KG1 (cell line): Measurements from ENCODE around the gene ADAMTS9.
"Not testable (repeated sequence)": the region's sequence is repeated elsewhere in the genome, so short reads cannot be mapped to it uniquely, and the experiment has no call there.

ENCODE experiments used
- DNase-seq: peaks from one replicate; lab custom pipeline; 2025; lab: John Stamatoyannopoulos, UW

ADAMTS9 gene

DNA sequence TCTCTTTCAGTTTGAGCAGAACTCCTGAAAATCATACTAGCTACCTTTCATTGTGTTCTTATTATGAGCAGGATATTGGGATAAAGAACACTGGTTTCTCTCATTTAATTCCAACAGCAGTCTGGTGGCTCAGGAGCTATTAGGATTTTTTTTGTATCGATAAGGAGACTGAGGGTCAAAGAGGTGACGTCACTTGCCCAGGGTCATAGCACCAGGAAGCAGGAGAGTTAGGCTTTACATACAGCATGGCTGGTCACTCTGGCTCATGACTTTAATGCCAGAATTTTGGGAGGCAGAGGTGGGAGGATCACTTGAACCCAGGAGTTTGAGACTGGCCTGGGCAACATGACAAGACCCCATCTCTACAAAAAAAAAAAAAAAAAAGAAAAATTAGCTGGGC is 113.6 kb downstream of the ADAMTS9 start:
- no peak for DNase-seq

DNA sequence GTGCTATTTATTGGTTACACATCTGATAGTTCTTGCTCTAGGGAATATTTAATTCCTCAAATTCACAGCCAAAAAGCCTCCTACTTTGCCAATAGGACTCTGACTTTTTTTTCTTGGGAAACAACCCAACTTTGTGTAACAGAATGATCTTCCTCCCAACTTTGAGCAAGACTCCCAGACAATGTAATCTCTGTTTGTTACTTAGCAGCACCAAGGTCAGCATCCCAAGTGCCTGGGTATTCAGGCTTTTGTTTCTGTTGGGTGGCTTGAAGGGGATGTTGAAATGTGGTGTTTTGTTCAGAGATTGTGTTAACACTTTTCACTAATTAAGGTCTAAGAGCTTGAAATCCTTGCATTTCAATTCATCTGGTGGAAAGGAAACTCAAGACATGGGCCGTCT is 115.8 kb downstream of the ADAMTS9 start:
- no peak for DNase-seq

DNA sequence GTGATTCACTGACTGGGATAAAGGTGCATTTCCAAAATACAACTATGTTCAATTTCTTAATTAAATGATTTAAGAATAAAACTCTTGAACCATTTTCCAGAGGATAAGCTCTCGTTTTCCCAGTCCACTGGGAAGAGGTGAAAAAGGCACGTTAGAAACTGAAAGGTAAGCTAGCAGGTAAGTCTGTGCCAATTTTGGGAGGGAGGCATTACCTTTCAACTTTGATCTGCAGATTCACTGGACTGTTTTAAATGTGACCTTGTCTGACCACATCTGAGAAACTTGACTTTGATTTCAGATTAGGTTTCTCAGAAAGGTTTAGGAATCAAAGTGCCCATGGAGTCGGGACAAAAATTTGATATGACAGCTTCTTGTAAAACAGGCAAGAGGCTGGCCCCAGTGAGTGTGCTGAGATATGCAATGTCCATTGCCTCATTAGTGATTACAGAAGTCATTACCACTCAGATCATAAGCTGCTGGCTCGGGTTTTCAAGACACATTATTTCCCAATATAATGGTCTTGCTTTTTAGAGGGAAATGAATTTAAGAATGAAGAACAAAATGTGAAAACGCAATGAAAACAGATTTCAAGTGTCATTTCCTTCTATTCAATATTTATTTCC is 118.8 kb downstream of the ADAMTS9 start:
- no peak for DNase-seq

DNA sequence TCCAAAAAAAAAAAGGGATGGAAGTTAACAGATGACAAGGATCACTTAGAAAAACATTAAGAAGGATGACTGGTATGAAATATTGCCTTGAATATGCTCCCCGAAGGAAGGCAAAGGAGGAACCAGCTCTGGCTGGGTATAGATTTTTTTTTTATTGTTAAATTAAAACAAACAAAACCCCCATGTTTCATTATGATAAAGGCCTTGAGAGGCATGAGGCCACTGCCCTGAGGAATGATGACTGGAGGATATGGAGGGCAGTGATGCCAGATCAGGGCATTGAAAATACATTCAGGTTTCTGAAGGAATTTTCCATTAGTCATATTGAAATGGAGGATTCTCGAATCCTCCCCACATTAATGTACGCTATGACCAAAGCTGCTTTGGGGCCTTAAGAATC is 120.9 kb downstream of the ADAMTS9 start:
- no peak for DNase-seq

DNA sequence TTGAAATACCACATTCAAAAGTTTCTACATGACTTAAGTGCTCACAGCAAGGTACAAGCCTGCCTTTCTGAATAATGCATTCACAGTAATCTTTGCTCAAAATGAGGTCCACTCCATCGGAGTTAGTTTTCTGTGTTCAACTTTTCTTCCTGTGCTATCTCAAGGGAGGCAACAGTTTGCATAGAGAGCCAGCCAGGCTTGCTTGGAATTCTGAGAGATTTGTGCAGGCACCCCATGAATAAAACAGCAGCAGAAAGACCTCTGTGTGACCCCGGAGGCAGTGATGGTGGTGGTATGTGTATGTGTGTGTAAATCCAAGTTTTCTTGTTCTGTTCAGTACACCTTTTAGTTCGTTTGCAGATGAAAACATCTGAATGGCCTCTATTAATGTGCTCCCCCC is 124.0 kb downstream of the ADAMTS9 start:
- DNase-seq, result no peak

DNA sequence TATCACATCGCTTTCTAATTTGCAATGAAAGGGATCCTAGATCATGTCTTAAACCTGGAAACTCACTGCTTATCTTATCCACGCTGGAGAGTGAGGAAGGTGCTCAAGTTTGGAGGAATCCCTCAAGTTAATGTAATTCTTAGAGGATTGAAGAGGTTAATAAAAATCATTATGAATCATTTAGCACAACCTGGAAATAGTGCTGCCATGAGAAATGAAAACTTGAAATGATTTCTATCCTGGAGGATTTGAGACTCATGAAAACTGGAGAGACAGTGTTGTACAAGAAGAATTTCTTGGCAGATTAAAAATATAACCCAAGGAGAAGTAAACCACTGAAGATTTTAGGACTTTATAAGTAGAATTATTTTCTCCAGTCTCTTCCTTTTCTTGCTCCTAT is 125.9 kb downstream of the ADAMTS9 start:
- no peak for DNase-seq

DNA sequence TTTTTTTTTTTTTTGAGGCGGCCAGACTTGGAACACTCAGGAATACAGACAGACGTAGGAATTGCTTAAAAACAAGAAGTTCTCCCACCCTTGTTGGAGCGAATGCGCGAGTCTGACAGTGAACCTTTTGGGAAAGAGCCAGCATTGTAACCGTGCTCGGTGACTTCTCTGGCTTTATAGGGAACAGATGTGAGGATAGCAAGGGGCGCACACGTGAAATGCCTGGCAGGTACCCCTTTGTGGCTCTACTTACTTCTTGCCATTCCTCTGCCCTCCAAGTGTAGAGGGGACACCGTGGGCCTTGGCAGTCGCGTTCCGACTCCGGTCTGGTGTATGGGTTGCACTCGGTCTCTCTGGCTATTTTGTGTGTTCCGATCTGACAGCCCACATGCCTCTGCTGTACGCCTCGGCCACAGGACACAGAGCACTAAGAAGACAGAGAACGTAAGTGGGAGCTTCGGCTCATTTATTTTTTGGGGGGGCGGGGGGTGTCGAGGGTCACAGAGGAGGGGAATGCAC is 126.4 kb downstream of the ADAMTS9 start:
- DNase-seq, result no peak

DNA sequence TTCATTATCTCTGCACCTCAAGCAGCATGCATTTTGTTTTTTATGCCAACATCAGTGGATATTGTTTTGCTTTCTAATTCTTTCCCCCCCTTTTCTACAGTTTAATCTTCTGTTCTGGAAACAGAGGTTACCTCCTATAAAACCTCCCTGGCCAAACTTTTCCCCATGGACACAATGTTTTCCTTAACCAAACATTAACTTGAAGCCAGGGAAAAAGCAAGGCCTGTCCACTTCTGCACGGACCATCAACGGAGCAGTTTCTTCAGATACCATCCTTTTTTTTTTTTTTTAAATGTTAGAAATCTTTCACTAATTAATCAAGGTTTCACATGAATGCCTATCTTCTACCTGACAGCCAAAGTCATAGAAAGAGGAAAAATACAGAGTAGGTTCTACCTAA is 127.0 kb downstream of the ADAMTS9 start:
- DNase-seq, result no peak

DNA sequence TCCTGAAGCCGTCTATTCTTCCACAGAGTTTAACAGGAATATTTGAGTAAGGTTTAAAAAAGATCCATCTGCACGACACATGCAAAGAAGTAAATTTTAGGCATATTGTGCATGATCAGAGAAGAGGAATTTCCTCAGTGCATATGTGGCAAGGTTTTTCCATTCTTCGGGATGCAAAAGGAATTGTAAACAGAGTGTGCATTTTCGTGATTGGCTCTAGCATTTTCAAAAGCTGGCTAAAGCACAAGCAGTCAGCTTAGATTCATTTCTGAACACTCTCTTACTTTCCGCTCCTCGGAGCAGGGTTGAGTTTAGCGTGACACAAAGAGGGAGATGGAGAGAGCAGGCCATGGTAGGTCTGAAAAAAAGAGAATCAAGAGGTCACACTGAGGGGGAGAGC is 128.2 kb downstream of the ADAMTS9 start:
- DNase-seq, result no peak

DNA sequence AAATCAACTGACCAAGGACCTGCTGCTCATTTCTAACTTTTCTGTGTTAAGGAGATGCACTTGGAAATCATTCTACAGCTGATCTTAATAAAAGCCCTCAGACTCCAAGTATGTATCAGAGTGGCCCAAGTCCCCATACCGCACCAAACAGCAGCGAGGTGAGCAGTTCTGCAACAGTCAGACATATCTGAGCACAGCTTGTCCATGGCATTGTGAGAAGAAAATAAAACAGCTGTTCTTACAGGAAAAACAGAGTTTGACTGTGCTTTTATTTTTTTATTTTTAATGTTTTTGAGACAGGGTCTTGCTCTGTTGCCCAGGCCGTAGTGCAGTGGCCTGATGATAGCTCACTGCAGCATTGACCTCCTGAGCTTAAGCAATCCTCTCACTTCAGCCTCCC is 131.8 kb downstream of the ADAMTS9 start:
- no peak for DNase-seq

DNA sequence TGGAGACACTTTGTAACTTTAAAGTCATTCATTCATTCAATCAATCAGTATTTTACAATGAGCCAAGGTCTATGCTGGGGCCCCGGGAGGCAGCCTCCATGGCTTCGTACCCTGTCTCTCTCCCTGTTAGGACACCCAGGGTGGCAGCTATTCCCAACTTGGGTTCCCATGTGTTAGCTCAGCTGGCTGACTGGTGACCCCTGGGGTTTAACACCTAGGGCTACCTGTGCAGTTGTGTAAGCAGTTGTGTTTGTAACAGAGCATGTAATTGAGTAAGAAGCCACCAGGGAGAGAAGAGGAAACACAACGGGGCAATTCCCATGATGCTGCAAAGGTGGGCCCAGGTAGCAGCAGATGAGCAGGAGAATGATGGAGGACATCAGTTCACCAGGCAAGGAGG is 132.4 kb downstream of the ADAMTS9 start:
- no peak for DNase-seq

DNA sequence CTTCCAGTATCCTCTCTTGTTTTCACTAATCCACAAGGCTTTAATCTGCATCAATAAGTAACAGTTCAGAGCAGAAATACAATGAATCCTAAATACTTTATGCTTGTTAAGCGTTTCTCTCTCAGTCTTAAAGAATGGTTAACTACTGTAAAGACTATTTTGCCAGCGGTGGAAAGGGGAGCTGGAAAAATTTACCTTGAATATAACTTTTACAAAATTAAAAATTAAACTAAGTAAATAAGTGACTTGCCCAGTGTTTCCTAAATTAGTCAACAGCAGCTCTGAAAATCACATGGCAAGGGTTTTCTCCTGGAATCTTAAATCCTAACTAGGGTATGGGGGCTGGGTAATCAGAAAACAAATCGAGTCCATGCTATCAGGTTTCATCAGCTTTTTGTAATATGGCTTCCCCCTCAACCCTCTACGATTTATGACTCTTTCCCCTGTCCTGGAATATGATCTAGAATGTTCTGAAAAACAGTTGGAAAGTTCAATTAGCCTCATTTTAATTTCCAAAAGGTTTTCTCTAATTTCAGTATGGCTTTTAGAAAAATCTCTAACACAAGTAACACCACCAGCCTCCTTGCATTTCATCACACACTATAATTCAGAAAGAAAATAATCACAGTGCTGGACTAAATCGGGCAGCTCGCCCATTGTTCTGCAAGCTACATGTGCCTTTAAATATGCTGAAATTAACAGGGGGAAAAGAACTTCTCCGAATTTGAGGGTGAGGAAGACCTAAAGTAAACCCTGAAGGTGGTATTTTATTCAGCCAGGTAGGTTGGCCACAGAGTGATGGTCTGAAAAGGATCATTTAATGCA is 133.5 kb downstream of the ADAMTS9 start:
- no peak for DNase-seq

DNA sequence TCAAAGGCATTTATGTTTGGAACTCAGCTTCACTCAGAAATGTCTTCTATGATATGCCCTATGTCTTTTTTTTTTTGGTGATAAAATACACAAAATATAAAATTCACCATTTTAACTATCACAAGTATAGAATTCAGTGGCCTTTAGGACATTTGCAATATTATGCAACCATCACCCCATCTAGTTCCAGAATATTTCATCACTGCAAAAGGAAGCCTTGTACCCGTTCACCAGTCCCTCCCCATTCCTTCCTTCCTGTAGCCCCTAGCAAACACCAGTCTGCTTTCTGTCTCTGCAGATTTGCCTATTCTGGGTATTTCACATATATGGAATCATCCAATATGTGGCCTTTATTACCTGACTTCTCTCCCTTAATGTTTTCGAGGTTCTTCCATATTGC is 134.8 kb downstream of the ADAMTS9 start:
- DNase-seq, result no peak

DNA sequence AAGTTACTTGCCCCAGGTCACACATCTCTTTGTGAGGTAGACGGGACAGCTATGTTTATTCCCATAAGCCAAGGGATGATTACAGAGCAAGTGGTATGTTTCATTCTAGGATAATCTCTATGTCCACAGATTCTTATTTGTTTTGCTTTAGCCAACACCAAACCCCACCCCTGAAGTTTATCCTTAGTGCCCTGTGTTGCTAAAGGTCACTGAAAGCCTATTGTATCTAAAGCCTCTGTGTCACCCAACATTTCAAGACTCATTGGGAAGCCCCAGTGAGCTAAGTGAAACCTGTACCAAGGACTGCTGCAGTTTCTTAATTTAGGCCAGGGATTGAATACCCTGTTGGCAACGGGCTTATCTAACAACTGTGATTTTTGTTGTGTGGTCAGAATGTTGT is 135.6 kb downstream of the ADAMTS9 start:
- DNase-seq, result no peak

DNA sequence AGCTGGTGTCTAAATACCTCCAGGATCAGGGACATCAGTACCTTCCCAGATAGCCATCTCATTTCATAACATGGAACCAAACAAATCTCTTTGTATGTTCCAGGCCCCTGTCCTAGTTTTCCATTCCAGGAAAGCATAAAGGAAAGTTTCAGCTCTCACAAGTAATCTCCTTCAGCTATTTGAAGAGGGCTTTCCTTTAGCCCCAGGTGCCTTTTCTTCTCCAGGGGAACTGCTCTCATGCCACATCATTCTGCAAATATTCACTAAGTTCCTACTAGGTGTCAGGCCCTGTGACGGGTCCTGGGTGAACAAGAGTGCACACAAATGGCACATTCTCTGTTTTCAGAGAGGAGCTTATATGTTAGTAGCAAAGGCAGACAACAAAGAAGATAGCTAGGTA is 136.1 kb downstream of the ADAMTS9 start:
- DNase-seq, result no peak

DNA sequence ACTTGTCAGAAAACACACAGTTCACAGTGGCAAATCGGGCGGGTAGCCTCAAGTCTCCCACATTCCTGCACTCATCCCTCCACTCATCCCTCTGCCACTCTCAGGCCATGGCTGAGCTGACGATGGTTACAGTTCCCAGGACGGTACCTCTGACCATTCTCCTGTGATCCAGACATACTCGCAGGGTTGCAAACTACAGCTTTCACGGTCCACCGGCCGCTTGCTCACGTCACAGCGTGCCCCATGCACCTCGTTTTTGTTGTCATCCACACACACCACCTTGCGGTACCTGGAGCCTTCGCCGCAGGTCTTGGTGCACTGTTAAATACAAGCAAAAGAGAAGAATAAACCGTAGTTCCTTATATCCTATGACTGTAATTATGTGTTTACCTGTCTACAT is 137.1 kb downstream of the ADAMTS9 start:
- DNase-seq, result no peak

DNA sequence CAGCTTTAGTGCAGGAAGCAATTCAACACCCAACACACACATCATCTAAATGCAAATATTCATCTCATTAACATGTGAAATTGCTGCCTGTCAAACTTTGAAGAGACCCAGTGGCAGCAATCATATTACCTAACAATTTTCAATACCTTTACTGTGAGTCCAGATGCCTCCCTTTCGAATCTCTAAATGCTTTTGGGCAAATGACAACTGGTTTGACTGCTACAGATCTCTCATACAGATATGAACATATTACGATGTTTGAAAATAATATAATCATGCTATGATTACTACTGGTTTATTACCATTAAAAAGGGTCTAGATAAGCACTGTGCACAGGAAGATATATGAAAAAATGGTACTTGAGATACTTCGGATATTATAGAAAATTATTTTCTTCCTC is 137.9 kb downstream of the ADAMTS9 start:
- DNase-seq, result no peak

DNA sequence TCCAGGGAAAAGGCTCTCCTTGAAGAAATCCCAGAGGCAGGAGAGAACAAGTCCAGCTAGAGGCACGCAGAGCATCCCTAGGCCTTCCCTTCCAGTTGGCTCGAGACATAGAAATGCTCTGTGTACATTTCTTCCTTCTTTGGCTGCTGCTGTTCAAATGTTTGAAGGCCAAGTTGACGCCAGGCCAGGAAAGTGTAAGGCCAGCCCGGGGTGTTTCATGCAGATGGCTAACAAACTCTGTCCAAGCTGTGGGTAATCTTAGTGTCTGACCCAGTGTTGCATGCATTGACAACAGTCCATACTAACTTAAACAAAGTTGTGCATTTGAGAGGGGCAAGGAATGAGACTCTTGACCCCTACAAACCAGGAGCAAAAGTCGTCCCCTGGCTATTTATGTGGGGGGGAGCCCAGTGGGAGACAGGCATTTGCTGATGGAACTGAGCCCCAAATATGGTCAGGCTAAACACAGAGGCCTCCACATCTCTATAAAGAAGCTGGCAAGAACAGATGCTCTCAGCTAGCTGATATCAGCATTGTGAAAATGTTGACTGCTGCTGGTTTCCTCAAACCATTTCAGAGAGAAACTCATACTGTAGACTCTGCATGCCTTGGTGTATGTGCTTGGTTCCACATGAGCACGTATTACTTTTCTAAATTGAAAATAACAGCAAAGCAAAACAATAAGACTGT is 139.5 kb downstream of the ADAMTS9 start:
- DNase-seq, result no peak

DNA sequence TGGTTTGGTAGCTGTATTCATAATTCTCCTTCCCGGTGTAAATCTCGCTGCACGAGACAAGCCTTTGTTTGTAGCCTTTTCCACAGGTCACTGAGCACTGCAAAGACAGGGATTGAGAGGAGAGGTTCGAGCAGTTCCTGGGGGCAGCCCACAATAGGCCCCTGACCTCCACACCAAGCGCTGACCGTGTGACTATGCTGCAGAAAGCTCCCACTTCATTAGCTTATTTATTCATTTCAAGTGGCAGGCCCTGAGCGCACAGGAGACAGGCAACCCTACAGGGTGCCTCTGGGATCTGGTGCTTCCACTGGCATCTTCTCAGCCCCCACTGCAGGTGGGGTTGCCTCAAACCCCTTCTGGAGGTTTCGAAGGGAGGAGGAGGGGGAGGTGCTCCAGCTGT is 140.9 kb downstream of the ADAMTS9 start:
- no peak for DNase-seq

DNA sequence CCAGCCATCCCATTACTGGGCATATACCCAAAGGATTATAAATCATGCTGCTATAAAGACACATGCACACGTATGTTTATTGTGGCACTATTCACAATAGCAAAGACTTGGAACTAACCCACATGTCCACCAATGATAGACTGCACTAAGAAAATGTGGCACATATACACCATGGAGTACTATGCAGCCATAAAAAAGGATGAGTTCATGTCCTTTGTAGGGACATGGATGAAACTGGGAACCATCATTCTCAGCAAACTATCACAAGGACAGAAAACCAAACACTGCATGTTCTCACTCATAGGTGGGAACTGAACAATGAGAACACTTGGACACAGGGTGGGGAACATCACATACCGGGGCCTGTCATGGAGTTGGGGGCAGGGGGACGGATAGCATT is 142.6 kb downstream of the ADAMTS9 start:
- DNase-seq, result not testable (repeated sequence)

DNA sequence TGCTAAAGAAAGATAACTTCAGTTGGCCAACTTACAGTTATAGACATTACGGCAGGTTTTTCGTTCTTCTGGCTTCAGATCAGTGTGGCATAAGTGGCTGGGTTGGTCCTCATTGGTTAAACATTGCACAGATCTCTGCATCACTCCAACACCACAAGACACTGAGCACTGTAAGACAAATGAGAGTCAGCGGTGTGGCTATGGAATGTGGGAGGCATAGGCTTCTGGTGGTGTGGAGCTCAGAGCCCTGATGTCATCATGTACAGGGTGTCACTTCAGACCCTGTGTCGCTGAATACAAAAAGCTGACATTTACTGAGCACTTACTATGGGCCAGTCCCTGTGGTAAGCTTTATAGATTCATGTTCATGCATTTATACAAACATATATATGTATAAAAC is 146.0 kb downstream of the ADAMTS9 start:
- DNase-seq, result no peak

DNA sequence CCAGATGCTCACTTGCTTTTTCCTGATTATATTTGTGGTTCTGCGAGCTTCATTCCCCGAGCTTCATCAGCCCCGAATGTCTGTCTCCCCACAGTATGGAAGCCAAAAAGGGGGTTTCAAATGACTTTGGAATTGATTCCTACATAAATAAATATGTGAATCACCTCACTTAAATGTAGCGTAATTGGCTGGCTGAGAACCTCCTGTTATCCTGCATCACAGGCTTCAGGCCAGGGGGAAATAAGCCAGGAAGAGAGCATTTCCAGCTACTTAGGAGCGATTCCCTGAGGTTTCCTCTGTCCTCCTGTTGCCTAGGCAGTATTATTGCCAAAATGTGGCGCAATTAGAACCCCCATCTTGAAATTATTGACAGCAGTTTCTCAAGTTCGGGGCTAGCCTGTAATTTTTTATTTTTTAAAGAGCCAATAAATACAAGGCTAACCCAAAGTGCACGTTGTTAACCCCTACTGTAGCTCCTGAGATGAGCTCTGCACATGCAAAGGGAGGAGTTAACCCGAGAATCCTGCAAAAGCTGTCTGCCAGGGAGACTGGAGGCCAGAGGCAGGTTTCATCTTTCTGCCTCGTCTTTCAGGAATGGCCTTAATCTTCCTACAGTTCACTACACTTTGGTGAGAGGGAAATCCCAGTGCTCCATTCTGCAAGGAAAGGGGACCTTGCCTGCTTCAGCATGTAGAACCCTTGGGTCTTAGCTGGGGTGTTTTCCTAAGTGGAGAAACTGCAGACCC is 148.2 kb downstream of the ADAMTS9 start:
- no peak for DNase-seq
